Measurements from ENCODE around the gene PPM1B. TPM values are rescaled to one million over a fixed set of nuclear protein-coding genes. Genes with fewer than 3 reads are reported as not detected.
"Not testable (repeated sequence)": the region's sequence is repeated elsewhere in the genome, so short reads cannot be mapped to it uniquely, and the experiment has no call there.

PPM1B gene
- polyA plus RNA-seq, 1 donor from 2014 or later: 40.7 TPM

DNA sequence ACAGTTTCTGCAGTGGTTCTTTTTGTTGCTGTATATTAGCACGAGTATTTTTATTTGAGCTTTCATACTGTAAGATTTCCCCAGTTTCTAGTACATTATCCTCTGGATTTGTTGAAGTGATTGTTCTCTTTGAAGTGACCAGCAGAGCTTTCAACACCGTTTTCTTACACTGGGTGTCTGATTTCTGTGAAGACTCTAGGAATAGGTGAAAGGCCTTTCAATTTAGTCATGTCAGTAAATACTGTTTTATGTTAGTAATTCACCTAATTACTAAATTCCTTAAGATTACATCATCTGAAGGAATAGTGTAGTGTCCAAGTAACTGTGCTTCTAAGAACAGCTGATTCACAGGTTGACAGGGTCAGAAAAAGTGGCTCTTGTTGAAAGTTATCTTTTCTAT lies 2.3 kb downstream of the PPM1B start:
- Mint-ChIP-seq H3K36me3 (no peaks in the 10 kb centered on the region), H3K4me1 (peaks cover 18 to 47% (median 35%) of the 10 kb centered on the region in 3 donors), H3K9me3 (no peaks in the 10 kb centered on the region), H3K27ac (peak overlapping the region in 2 of 3 donors; percentile 17 to 39), H3K4me3 (peak overlapping the region; percentile 87 to 99 (median 97)), H3K27me3 (no peaks in the 10 kb centered on the region)

DNA sequence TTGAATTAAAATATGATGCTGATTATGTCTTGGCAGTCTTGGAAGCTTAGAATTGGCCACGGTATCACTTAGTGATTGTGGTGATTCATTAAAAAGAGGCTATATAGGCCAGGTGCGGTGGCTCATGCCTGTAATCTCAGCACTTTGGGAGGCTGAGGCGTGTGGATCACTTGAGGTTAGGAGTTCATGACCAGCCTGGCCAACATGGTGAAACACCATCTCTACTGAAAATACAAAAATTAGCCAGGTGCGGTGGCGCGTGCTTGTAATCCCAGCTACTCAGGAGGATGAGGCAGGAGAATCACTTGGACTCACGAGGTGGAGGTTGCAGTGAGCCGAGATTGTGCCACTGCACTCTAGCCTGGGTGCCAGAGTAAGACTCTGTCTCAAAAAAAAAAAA lies 2.8 kb downstream of the PPM1B start:
- H3K36me3 Mint-ChIP-seq, H3K27ac Mint-ChIP-seq: not testable (repeated sequence)

GRCh38 chr2:44172576-44172975 lies 3.9 kb downstream of the PPM1B start:
- H3K4me1 Mint-ChIP-seq: peaks cover 24 to 48% (median 41%) of the 10 kb centered on the region in 3 donors
- no peaks in the 10 kb centered on the region for H3K9me3 Mint-ChIP-seq
- no peaks in the 10 kb centered on the region for H3K27me3 Mint-ChIP-seq
- H3K27ac Mint-ChIP-seq: no peak overlapping the region
- no peaks in the 10 kb centered on the region for H3K36me3 Mint-ChIP-seq
- H3K4me3 Mint-ChIP-seq: peak overlapping the region in 2 of 4 donors; percentile 61 to 73

More for the DNA sequence above, 2.8 kb downstream of the PPM1B start:
- Mint-ChIP-seq H3K4me1 (peaks cover 22 to 50% (median 39%) of the 10 kb centered on the region in 3 donors), H3K4me3 (peak overlapping the region; percentile 56 to 99 (median 92))
- H3K27me3 Mint-ChIP-seq, H3K9me3 Mint-ChIP-seq: not testable (repeated sequence)

GRCh38 chr2:44178950-44179349 lies 10.3 kb downstream of the PPM1B start:
- no peak overlapping the region for H3K27ac Mint-ChIP-seq
- H3K36me3 Mint-ChIP-seq: peaks cover 7% of the 10 kb centered on the region
- H3K9me3 Mint-ChIP-seq: no peaks in the 10 kb centered on the region
- H3K4me3 Mint-ChIP-seq: no peak overlapping the region
- no peaks in the 10 kb centered on the region for H3K27me3 Mint-ChIP-seq
- H3K4me1 Mint-ChIP-seq: peaks cover 51 to 56% (median 54%) of the 10 kb centered on the region in 3 donors

GRCh38 chr2:44181648-44182047 lies 13.0 kb downstream of the PPM1B start:
- no peak overlapping the region for H3K27ac Mint-ChIP-seq
- H3K36me3 Mint-ChIP-seq: peaks cover 10% of the 10 kb centered on the region
- no peaks in the 10 kb centered on the region for H3K9me3 Mint-ChIP-seq
- H3K4me1 Mint-ChIP-seq: peaks cover 48 to 54% (median 51%) of the 10 kb centered on the region in 3 donors
- H3K4me3 Mint-ChIP-seq: peak overlapping the region in 2 of 4 donors; percentile 60 to 73
- no peaks in the 10 kb centered on the region for H3K27me3 Mint-ChIP-seq

DNA sequence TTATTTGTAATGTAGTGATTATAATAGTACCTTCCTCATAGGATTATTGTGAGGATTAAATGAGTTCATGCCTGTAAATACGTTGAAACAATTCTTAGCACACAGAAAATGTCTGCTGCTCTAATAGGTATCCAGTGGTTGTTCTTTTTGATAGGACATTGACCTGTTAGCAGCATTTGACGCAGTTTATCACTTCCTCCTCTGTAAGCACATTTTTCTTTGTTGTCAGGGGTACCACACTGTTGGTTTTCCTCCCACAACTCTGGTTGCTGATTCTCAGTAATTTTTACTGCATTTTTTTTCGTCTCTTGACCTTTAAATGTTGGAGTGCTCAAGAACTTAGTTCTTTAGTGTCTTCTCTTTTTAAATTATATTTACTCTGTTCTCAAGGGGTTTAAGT lies 15.4 kb downstream of the PPM1B start:
- Mint-ChIP-seq H3K9me3 (no peaks in the 10 kb centered on the region), H3K27me3 (no peaks in the 10 kb centered on the region), H3K4me3 (peak overlapping the region in 1 of 4 donors; percentile 24), H3K27ac (peak overlapping the region in 2 of 3 donors; percentile 1 to 23), H3K4me1 (peaks cover 57 to 68% (median 57%) of the 10 kb centered on the region in 3 donors), H3K36me3 (peaks cover 17% of the 10 kb centered on the region)

GRCh38 chr2:44186810-44187209 lies 18.1 kb downstream of the PPM1B start:
- Mint-ChIP-seq H3K4me3 (peak overlapping the region in 1 of 4 donors; percentile 10), H3K27me3 (no peaks in the 10 kb centered on the region), H3K4me1 (peaks cover 59 to 66% (median 62%) of the 10 kb centered on the region in 3 donors), H3K27ac (peak overlapping the region in 2 of 3 donors; percentile 3 to 46), H3K9me3 (no peaks in the 10 kb centered on the region), H3K36me3 (peaks cover 17% of the 10 kb centered on the region)

- H3K4me3 Mint-ChIP-seq: peak overlapping the region in 1 of 4 donors; percentile 10
- peaks cover 61 to 67% (median 62%) of the 10 kb centered on the region in 3 donors for H3K4me1 Mint-ChIP-seq
- peak overlapping the region in 1 of 3 donors; percentile 3 for H3K27ac Mint-ChIP-seq
- H3K36me3 Mint-ChIP-seq: peaks cover 16% of the 10 kb centered on the region
- H3K27me3 Mint-ChIP-seq: no peaks in the 10 kb centered on the region
- no peaks in the 10 kb centered on the region for H3K9me3 Mint-ChIP-seq
Measured at GRCh38 chr2:44187251-44187650, 18.6 kb downstream of the PPM1B start.

DNA sequence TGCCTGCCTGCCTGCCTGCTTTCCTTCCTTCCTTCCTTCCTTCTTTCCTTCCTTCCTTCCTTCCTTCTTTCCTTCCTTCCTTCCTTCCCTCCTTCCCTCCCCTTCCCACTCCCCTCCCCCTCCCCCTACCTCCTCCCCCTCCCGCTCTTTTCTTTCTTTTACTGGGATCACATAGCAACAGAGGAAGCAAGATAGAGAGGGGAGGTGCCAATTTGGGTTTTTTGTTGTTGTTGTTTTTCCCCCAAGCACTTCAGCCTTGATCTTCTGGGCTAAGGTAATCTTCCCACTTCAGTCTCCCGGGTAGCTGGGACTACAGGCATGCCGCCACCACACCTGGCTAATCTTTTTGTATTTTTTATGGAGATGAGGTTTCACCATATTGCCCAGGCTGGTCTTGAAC lies 20.0 kb downstream of the PPM1B start:
- H3K9me3 Mint-ChIP-seq: no peaks in the 10 kb centered on the region
- H3K4me1 Mint-ChIP-seq: peaks cover 58 to 63% (median 59%) of the 10 kb centered on the region in 3 donors
- H3K27me3 Mint-ChIP-seq: no peaks in the 10 kb centered on the region
- H3K4me3 Mint-ChIP-seq: peak overlapping the region in 2 of 4 donors; percentile 52 to 80
- H3K36me3 Mint-ChIP-seq: peaks cover 17% of the 10 kb centered on the region
- H3K27ac Mint-ChIP-seq: peak overlapping the region in 2 of 3 donors; percentile 74 to 76

DNA sequence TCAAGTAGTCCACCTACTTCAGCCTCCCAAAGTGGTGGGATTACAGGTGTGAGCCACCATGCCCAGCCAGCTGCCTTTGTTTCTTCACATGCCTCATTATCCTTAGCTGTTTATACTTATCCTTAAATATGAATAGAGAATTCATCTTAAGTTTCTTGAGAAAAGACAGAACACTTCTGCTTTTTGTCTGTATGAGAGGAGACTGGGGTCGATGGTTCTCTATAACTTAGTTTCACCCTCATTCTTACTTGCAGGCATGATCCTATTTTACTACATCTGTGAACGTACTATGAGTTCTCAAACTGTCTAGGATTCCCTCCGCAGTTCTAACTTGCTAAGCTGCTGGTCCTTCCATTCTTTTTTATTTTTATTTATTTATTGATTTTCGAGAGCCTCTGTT lies 20.4 kb downstream of the PPM1B start:
- Mint-ChIP-seq H3K27me3 (no peaks in the 10 kb centered on the region), H3K4me3 (peak overlapping the region in 2 of 4 donors; percentile 52 to 80), H3K36me3 (peaks cover 16% of the 10 kb centered on the region), H3K27ac (peak overlapping the region; percentile 65 to 76 (median 74)), H3K4me1 (peaks cover 55 to 59% (median 55%) of the 10 kb centered on the region in 3 donors), H3K9me3 (no peaks in the 10 kb centered on the region)

DNA sequence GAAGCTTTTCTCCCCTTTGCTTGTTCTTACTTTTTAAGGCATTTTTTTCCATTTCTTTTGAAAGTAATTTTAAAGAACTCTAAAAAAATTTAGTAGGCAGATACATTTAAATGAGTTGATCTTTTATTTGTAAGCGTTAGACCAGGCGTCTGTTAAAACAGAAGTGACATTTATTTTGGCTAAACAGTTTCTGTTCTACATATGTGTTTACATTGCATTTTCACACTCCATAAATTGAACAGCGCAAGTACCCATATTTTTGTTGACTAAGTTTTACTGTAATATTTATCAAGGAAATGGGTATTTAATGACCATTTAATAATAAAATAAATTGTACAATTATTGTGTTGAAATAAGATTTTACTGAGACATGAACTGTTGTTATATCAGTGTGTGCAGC lies 21.9 kb downstream of the PPM1B start:
- Mint-ChIP-seq H3K9me3 (no peaks in the 10 kb centered on the region), H3K27ac (no peak overlapping the region), H3K27me3 (no peaks in the 10 kb centered on the region), H3K4me3 (peak overlapping the region in 2 of 4 donors; percentile 31 to 45), H3K36me3 (peaks cover 16% of the 10 kb centered on the region), H3K4me1 (peaks cover 45 to 49% (median 46%) of the 10 kb centered on the region in 3 donors)

- Mint-ChIP-seq H3K9me3 (no peaks in the 10 kb centered on the region), H3K27me3 (no peaks in the 10 kb centered on the region), H3K4me3 (peak overlapping the region in 2 of 4 donors; percentile 41 to 69), H3K36me3 (peaks cover 12% of the 10 kb centered on the region), H3K4me1 (peaks cover 38 to 50% (median 49%) of the 10 kb centered on the region in 3 donors), H3K27ac (peak overlapping the region in 1 of 3 donors; percentile 12)
Measured at GRCh38 chr2:44191739-44192138, 23.1 kb downstream of the PPM1B start.

DNA sequence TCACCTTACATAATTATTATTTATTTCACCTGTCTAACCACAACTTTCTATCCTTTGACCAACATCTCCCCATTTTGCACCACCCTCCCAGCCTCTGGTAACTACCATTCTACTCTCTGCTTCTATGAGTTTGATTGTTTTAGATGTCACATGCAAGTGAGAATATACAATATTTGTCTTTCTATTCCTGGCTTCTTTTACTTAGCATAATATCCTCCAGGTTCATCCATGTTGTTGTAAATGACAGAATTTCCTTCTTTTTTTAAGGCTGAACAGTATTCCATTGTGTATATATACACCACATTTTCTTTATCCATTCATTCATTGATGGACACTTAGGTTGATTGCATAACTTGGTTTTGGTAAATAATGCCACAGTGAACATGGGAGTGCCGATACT lies 24.0 kb downstream of the PPM1B start:
- H3K36me3 Mint-ChIP-seq: peaks cover 10% of the 10 kb centered on the region
- peak overlapping the region in 1 of 4 donors; percentile 5 for H3K4me3 Mint-ChIP-seq
- H3K9me3 Mint-ChIP-seq: no peaks in the 10 kb centered on the region
- H3K27me3 Mint-ChIP-seq: no peaks in the 10 kb centered on the region
- H3K4me1 Mint-ChIP-seq: peaks cover 34 to 45% (median 43%) of the 10 kb centered on the region in 3 donors
- peak overlapping the region in 1 of 3 donors; percentile 78 for H3K27ac Mint-ChIP-seq

DNA sequence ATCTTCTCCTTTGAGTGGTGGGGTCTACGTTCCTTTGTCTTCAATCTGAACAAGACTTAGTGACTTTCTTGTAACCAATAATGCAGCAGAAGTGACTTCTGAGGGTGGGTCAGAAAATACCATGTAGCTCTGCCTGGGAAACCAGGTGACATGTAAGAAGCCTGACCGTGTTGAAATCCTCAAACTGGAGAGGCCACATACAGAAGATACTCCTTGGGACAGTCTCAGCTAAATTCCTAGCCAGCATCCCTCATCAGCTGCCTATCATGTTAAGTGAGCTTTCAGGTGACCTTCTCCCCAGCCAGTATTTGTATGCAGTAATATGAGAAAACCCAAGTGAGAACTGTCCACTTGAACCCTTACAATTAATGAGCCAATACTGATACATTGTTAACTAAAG lies 27.0 kb downstream of the PPM1B start:
- no peak overlapping the region for H3K27ac Mint-ChIP-seq
- H3K4me1 Mint-ChIP-seq: peaks cover 22 to 40% (median 35%) of the 10 kb centered on the region in 3 donors
- H3K27me3 Mint-ChIP-seq: no peaks in the 10 kb centered on the region
- peaks cover 1% of the 10 kb centered on the region for H3K36me3 Mint-ChIP-seq
- H3K4me3 Mint-ChIP-seq: peak overlapping the region in 2 of 4 donors; percentile 18 to 28
- H3K9me3 Mint-ChIP-seq: no peaks in the 10 kb centered on the region

DNA sequence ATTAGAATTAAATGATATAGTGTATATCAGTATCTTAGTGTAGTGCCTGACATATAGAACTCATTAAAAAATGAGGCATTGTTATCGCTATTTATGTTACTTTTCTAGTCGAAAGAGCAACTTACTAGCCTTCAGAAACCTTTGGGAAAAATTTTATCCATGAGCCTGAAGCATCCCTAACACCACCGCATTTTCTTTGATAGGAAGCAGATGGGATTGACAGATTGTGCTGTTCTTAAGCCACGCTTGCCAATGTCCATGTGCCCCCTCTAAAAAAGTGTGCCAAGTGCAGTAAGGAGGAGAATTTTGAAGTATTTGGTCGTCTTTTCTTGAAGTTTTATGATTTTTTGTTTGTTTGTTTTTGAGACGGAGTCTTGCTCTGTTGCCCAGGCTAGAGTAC lies 29.1 kb downstream of the PPM1B start:
- peaks cover 17 to 35% (median 27%) of the 10 kb centered on the region in 3 donors for H3K4me1 Mint-ChIP-seq
- H3K27me3 Mint-ChIP-seq: no peaks in the 10 kb centered on the region

DNA sequence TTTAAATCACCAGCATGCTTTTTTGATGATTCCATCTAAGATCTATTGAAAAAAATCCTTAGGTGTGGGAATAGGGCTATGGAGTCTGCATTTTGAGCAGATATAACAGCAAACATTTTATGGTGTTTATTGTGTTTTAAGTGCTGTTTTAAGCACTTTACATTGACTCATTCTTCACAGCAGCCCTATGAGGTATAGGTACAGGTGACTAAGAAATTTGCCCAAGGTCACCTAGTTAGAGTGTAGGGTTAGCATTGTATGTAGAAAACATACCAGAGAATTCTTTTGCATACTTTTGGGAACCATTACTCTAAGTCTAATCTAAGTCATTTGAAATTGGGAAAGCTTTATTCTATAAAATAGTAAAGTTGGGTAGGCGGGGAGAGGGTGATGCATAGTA lies 31.3 kb downstream of the PPM1B start:
- no peak overlapping the region for H3K27ac Mint-ChIP-seq
- H3K36me3 Mint-ChIP-seq: peaks cover 14% of the 10 kb centered on the region
- H3K27me3 Mint-ChIP-seq: no peaks in the 10 kb centered on the region
- peaks cover 0 to 4% (median 0%) of the 10 kb centered on the region in 3 donors for H3K9me3 Mint-ChIP-seq
- no peak overlapping the region for H3K4me3 Mint-ChIP-seq
- H3K4me1 Mint-ChIP-seq: peaks cover 16 to 40% (median 40%) of the 10 kb centered on the region in 3 donors

More for the DNA sequence above, 29.1 kb downstream of the PPM1B start:
- no peaks in the 10 kb centered on the region for H3K9me3 Mint-ChIP-seq
- H3K36me3 Mint-ChIP-seq: peaks cover 5% of the 10 kb centered on the region
- no peak overlapping the region for H3K4me3 Mint-ChIP-seq
- H3K27ac Mint-ChIP-seq: no peak overlapping the region
